Skeletal muscle tissue (tissue), 4 donors: ENCODE results near the gene AGBL2. TPM values are rescaled to one million over a fixed set of nuclear protein-coding genes. Genes with fewer than 3 reads are reported as not detected.
"Not testable (repeated sequence)": the region's sequence is repeated elsewhere in the genome, so short reads cannot be mapped to it uniquely, and the experiment has no call there.

ENCODE experiments used
- H3K27ac ChIP-seq: one replicate; pipeline ENCODE4 v1.7.0; 2013; ENCODE audit warnings: mild to moderate bottlenecking, low read depth, low read length, inconsistent platforms
- H3K27me3 ChIP-seq, 3 donors: one replicate each; pipeline ENCODE4 v1.7.0; 2013; ENCODE audit warnings: low read length in 3 of 3; ENCODE audit not compliant: control insufficient read depth in 3 of 3, insufficient read depth in 3 of 3
- H3K36me3 ChIP-seq, 3 donors: one replicate each; pipeline ENCODE4 v1.7.0; 2013; ENCODE audit warnings: low read length in 3 of 3; ENCODE audit not compliant: control insufficient read depth in 3 of 3, insufficient read depth in 3 of 3
- H3K4me1 ChIP-seq, 3 donors: one replicate each; pipeline ENCODE4 v1.7.0; 2013; ENCODE audit warnings: low read length in 3 of 3, mild to moderate bottlenecking in 3 of 3; ENCODE audit not compliant: control insufficient read depth in 3 of 3, insufficient read depth in 3 of 3
- H3K4me3 ChIP-seq, 3 donors: one replicate each; pipeline ENCODE4 v1.7.0; 2013; ENCODE audit warnings: low read length in 3 of 3
- H3K9ac ChIP-seq, 3 donors: one replicate each; pipeline ENCODE4 v1.7.0; 2013; ENCODE audit warnings: low read length in 3 of 3, mild to moderate bottlenecking in 3 of 3, moderate library complexity in 2 of 3, low read depth in 1 of 3
- H3K9me3 ChIP-seq, 3 donors: one replicate each; pipeline ENCODE4 v1.7.0; 2013; ENCODE audit warnings: low read length in 3 of 3; ENCODE audit not compliant: control insufficient read depth in 3 of 3
- total RNA-seq: library from RNA; depleted of rRNA; stranded (reverse); fragments of >200 nt; gene quantifications from one replicate; pipeline ENCODE4 v1.2.3, GENCODE V29; 2014
- donor health status: Osteomylitis.

The AGBL2 gene
- total RNA-seq, 1 donor from 2014 or later = 2.6 TPM

GRCh38 chr11:47705721-47706120 lies 9.4 kb downstream of the AGBL2 start:
- no peaks in the 10 kb centered on the region for H3K9me3 ChIP-seq
- no peaks in the 10 kb centered on the region for H3K27me3 ChIP-seq
- no peaks in the 10 kb centered on the region for H3K4me1 ChIP-seq
- H3K36me3 ChIP-seq = no peaks in the 10 kb centered on the region
- no peak overlapping the region for H3K27ac ChIP-seq
- H3K4me3 ChIP-seq = no peak overlapping the region
- no peak overlapping the region for H3K9ac ChIP-seq

DNA sequence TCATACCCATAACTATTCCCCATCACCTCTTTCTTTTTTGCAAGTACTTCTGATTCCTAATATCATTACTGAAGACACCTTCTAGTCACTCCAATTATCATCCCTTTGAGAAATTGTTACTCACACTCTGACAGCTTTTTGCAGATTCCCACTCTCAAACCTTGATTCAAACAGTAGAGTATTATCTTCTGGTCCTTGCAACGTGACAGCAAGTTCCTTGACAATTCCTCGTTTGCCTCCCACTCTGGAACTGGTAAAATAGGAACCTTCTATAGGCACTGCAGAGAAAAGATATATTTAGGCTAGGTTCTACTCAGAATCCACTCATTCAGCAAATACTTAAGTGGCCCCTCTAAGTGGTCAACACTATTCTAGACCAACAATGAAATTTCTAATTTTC lies 23.2 kb downstream of the AGBL2 start:
- H3K4me3 ChIP-seq = no peak overlapping the region

DNA sequence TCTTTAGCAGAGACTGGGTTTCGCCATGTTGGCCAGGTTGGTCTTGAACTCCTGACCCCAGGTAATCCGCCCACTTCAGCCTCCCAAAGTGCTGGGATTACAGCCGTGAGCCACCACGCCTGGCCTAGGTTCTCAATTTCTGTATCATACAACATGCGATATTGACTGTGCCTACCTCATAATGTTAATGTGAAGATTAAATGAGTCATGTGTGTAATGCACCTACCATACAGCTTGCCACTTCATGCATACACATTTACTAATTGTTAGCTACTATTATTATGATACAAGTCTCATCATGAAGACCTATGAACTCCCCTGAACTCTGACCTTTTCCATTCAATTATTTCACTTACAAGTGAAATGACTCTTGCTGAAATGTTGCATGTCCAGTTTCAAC lies 25.7 kb downstream of the AGBL2 start:
- H3K36me3 ChIP-seq = no peaks in the 10 kb centered on the region
- H3K4me3 ChIP-seq = no peak overlapping the region
- H3K27ac ChIP-seq = no peak overlapping the region
- H3K9me3 ChIP-seq = no peaks in the 10 kb centered on the region
- no peak overlapping the region for H3K9ac ChIP-seq
- H3K4me1 ChIP-seq = no peaks in the 10 kb centered on the region
- no peaks in the 10 kb centered on the region for H3K27me3 ChIP-seq

More for the DNA sequence above, 23.2 kb downstream of the AGBL2 start:
- Histone ChIP-seq H3K27me3 (no peaks in the 10 kb centered on the region), H3K9ac (no peak overlapping the region), H3K36me3 (no peaks in the 10 kb centered on the region), H3K4me1 (no peaks in the 10 kb centered on the region), H3K27ac (no peak overlapping the region), H3K9me3 (no peaks in the 10 kb centered on the region)

- no peaks in the 10 kb centered on the region for H3K4me1 ChIP-seq
- no peak overlapping the region for H3K27ac ChIP-seq
- no peak overlapping the region for H3K9ac ChIP-seq
- no peaks in the 10 kb centered on the region for H3K36me3 ChIP-seq
- no peaks in the 10 kb centered on the region for H3K27me3 ChIP-seq
- no peak overlapping the region for H3K4me3 ChIP-seq
- H3K9me3 ChIP-seq = no peaks in the 10 kb centered on the region
These were observed 26.2 kb downstream of the AGBL2 start for GRCh38 chr11:47688991-47689390.

GRCh38 chr11:47688111-47688510 lies 27.1 kb downstream of the AGBL2 start:
- no peaks in the 10 kb centered on the region for H3K27me3 ChIP-seq
- no peaks in the 10 kb centered on the region for H3K36me3 ChIP-seq
- no peak overlapping the region for H3K9ac ChIP-seq
- H3K9me3 ChIP-seq = no peaks in the 10 kb centered on the region
- H3K4me1 ChIP-seq = no peaks in the 10 kb centered on the region
- H3K27ac ChIP-seq = no peak overlapping the region
- H3K4me3 ChIP-seq = no peak overlapping the region

- H3K27ac ChIP-seq, H3K27me3 ChIP-seq, H3K4me3 ChIP-seq, H3K9ac ChIP-seq, H3K4me1 ChIP-seq, H3K36me3 ChIP-seq, H3K9me3 ChIP-seq: not testable (repeated sequence)
These were observed 28.5 kb downstream of the AGBL2 start for GRCh38 chr11:47686704-47687103.

DNA sequence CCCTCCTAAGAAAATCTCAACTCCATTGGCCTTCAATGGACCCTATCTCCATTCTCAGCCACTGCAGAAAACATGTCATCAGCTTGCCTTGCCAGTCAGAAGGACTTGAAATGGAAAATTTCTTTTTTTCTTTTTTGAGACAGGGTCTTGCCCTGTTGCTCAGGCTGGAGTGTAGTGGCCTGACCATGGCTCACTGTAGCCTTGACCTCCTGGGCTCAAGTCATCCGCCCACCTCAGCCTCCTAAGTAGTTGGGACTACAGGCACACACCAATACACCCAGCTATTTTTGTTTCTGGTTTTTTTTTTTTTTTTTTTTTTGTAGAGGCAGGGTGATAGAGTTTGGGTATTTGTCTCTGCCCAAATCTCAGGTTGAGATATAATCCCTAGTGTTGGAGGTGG lies 29.0 kb downstream of the AGBL2 start:
- H3K4me3 ChIP-seq = no peak overlapping the region
- H3K9me3 ChIP-seq = no peaks in the 10 kb centered on the region
- H3K36me3 ChIP-seq = no peaks in the 10 kb centered on the region
- no peak overlapping the region for H3K27ac ChIP-seq
- no peaks in the 10 kb centered on the region for H3K27me3 ChIP-seq
- H3K4me1 ChIP-seq = no peaks in the 10 kb centered on the region
- H3K9ac ChIP-seq = no peak overlapping the region

DNA sequence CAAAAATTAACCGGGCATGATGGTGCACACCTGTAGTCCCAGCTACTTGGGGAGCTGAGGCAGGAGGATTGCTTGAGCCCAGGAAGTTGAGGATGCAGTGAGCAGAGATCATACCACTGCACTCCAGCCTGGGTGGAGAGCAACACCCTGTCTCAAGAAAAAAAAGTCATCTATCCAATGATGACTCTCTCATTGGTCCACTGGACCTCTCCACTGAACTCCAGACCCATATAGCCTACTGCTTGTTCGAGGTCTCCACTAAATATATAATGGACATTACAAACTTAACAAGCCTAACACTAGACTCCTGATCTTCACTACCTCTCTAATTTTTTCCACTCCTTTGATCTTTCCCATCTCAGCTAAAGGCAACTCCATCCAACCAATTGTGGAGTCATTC lies 39.3 kb downstream of the AGBL2 start:
- H3K9me3 ChIP-seq = no peaks in the 10 kb centered on the region
- no peak overlapping the region for H3K4me3 ChIP-seq
- H3K4me1 ChIP-seq = no peaks in the 10 kb centered on the region
- H3K36me3 ChIP-seq = no peaks in the 10 kb centered on the region
- no peak overlapping the region for H3K27ac ChIP-seq
- H3K27me3 ChIP-seq = no peaks in the 10 kb centered on the region
- no peak overlapping the region for H3K9ac ChIP-seq

DNA sequence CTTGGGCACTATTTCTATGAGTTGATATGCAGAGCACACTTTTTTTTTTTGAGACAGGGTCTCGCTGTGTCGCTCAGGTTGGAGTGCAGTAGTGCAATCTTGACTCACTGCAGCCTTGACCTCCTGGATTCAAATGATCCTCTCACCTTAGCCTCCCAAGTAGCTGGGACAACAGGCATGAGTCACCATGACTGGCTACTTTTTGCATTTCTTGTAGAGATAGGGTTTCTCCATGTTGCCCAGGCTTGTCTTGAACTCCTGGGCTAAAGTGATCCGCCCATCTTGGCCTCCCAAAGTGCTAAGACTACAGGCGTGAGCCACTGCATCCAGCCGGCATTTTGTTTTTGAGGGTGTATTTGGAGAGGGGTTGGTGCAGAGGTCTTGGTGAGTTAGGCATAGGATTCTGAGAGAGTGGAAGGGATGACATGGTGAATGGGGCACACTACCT lies 42.9 kb downstream of the AGBL2 start:
- Histone ChIP-seq H3K36me3 (no peaks in the 10 kb centered on the region), H3K9ac (no peak overlapping the region), H3K27me3 (no peaks in the 10 kb centered on the region), H3K9me3 (no peaks in the 10 kb centered on the region), H3K27ac (no peak overlapping the region), H3K4me1 (no peaks in the 10 kb centered on the region), H3K4me3 (no peak overlapping the region)

GRCh38 chr11:47669856-47670255 lies 45.3 kb downstream of the AGBL2 start:
- Histone ChIP-seq H3K4me3 (no peak overlapping the region), H3K36me3 (no peaks in the 10 kb centered on the region), H3K9me3 (no peaks in the 10 kb centered on the region), H3K9ac (no peak overlapping the region), H3K27me3 (no peaks in the 10 kb centered on the region), H3K4me1 (no peaks in the 10 kb centered on the region), H3K27ac (no peak overlapping the region)

GRCh38 chr11:47668665-47669064 lies 46.5 kb downstream of the AGBL2 start:
- Histone ChIP-seq H3K4me1 (no peaks in the 10 kb centered on the region), H3K4me3 (no peak overlapping the region), H3K9me3 (no peaks in the 10 kb centered on the region), H3K36me3 (no peaks in the 10 kb centered on the region), H3K27ac (no peak overlapping the region), H3K9ac (no peak overlapping the region), H3K27me3 (no peaks in the 10 kb centered on the region)
